HG03354 (cell line): ENCODE measurements around the gene NFATC4.

Source experiments
- ATAC-seq: cut with Tn5 transposase; IDR thresholded peaks from one replicate; pipeline ENCODE4 v1.9.1; 2021; ENCODE audit warnings: mild to moderate bottlenecking; ENCODE audit not compliant: unreplicated experiment, poor library complexity, severe bottlenecking

NFATC4 gene

DNA sequence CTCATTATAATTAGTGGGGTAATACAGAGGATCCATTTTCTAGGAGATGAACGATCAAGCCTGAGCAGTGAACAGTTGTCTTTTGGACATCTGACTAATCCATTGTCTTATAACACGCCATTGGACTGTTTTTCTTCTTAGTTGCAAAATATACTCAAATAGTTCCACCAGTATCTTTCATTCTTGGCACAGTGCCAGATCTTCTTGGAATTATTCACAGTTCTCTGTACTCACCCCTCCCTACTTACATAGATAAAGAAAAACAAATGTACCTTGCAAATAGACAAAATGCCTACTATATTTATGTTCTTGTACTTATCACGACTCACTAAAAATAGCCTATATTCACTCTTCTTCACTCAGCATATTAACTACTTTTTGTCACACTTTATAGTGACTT is 57.7 kb downstream of the NFATC4 start:
- no peak for ATAC-seq

DNA sequence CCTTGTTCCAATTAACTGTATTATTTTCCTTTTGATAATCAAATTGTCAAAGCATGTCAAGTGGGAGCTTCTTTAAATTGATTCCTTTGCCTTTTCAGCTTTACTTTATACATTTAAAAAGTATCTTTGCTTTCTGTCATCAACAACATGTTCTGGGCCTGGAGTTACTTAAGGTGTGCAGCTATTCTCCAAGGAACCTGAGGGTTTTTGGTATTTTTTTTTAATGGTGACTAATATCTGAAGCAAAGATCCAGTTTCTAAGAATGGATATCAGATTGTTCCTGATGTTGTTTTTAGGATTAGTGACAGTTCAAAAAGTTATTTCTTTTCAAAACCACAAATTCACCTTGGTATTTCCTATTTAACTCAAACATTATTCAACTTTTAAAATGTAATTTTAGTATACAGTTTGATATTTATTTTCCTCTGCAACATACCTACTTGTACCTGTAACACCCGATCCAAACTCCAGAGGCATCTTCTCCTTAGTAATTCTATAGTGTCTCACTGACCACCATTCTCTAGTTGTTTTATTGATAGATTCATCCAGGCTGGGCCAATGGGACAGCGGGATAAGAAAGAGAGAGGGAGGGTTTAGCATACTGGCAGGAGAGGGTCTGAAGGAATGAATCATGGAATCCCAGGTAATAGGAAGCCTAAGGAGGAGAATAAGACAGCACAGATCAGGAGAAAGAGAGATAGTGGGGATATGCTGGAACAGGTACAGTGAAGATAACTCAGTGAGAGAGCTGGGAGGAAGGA is 58.3 kb downstream of the NFATC4 start:
- ATAC-seq, result no peak

DNA sequence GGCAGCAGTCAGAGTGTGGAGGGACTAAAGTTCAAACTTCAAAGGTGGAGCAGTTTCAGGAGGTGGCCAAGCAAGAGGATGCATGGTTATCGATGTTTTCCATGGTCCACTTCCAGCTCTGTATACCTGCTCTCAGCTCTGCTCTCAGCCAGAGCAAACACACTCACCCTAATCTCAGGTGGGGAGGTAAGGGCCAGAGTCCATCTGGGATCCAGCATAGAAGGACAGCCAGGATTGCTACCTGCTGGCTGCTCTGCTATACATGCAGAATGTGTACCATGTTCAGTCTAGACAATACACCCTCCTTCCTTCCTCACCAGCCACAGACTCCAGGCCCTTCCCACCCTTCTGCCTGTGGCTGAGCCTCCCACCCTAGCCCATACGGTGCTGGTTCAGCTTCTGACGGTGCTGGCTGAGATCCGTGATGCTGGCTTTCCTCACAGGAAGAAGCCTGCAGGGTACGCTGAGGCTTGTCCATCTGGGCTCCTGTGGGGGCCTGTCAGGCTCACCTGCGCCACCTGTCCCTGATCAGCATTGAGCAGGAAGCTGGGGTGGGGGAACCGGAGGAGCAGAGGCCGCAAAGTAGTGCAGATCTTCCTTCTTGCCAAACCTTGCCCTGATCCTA is 59.0 kb downstream of the NFATC4 start:
- ATAC-seq, result no peak

DNA sequence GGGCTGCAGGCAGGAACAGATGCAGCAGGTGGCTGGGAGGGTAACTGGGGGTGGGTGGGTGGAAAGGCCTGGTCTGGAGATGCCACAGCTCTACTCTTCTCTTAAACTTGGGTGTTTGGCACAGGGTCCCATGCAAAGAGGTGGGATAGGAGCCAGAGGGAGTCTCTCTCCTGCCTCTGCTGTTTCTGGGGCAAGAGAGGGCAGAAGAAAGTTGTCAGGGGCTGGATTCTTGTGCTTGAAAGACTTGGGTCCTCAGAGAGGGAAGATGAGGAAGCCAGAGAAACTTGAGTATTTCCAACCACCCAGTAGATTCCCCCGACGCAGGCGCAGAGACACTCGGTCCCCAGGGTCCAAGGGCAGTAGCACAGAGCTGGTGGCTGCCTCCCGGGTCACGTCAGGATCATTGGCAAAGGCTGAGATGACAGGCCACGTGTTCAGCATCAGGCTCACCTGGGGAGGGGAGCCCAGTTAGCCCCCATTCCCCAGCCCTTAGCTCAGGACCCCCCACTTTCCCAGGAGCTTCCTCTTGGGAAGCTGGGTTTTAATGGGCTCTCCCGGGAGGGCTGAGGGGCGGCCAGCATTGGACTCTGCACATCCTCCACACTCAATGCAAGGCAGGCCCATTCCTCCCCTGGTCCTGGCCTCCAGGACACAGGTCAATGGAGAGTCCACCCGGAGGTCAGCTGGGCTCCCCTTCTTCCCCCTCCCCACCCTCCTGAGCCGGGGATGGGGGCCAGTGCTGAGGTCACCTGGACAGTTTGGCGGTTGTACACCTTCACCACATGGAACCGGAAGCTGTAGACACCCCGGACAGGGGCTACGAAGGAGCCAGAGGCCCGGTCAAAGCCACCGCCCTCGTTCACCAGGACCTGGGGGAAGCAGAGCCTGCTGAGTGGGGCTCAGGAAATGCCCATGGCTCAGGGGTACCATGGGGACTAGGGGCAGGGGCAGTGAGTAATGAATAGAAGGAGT is 59.8 kb downstream of the NFATC4 start:
- ATAC-seq, result no peak

DNA sequence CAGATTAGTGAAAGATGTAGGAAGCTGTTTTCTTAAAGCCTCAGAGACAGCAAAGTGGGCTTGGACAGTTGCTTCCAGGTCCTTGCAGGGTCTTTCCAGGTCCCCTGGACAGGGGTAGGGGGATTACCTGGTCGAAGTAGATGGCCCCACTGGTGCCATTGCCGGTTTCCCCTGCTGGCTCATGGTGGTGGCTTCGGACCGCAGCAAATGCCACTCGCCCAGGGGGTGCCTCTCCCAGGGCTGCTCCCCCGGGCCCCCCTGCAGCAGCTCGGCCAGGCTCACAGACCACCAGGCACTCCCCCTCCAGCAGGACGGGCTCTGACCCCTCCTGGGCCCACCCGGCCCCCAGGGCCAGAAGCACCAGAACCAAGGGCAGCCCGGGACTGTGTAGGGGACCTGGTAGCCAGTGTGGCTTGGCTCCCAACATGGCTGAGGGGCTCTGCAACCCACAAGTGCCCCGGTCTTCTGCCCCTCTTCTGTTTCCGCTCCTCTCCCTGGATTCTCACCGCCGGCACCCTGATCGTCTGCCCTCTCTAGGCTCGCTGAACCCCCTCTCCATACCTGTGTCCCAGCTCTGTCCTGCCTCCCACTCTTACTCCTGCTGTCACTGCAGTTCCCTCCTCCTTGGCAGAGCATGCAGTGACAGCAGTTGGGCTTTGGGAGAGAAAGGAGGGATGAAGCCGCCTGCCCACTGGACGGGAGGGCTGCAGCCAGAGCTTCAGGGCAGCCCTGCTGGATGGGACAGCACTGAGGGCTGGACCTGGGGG is 60.8 kb downstream of the NFATC4 start:
- ATAC-seq, result no peak
